ENCODE measurements around the gene EDNRA. TPM values are rescaled to one million over a fixed set of nuclear protein-coding genes. Genes with fewer than 3 reads are reported as not detected.

Gene EDNRA
- total and polyA plus RNA-seq, 2 of the 8 experiments (the other 6 are each of a cell fraction or from before 2014, with no cell fraction given) = 1.7 to 3.3 TPM

- TF ChIP-seq EZH2 (IDR thresholded peaks at IDR 0.05; ENCODE audit: low read depth, low read length, severe bottlenecking) (no peak), HDAC2 (IDR thresholded peaks at IDR 0.05; ENCODE audit: borderline replicate concordance in 1 of 2, low read depth in 2 of 2, low read length in 2 of 2) (no peak), SIRT6 (IDR thresholded peaks at IDR 0.05; ENCODE audit: low read length) (no peak), PHF8 (conservative IDR thresholded peaks at IDR 0.05; ENCODE audit: low read depth, low read length) (no peak), JUN (IDR thresholded peaks at IDR 0.05; ENCODE audit: low read depth, low read length) (no peak), GABPA (IDR thresholded peaks at IDR 0.05; ENCODE audit: borderline replicate concordance, insufficient read depth, low read length) (no peak)
These were observed 105.7 kb downstream of the EDNRA start (continued) for GRCh38 chr4:147586637-147587036.

Data from H1 (cell line).